ENCODE results near the gene GJB6.

DNA sequence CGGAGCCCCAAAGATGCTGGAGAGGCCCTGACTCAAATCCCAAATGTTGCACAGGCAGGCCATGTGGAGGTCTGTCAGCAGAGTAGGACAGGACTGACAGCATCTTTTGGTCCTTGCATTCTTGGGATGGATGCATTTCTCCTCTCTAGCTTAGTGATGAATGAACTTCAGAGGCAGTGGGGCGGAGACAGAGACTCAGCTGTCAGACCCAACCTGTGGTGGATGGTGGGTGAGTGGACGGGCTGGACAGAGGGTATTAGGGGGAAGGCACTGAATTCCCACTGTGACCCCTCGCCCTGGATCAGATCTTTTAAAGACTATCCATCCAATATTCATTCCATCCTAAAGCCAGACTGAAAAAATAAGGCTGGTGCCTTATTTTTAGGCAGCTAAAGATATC is 39.3 kb upstream of the GJB6 start:
- TF ChIP-seq GABPB1 (CRISPR knock-in tag; IDR thresholded peaks at IDR 0.05) (no peak), TEAD1 (CRISPR knock-in tag; IDR thresholded peaks at IDR 0.05) (no peak), PRRX2 (CRISPR knock-in tag; IDR thresholded peaks at IDR 0.05) (no peak), SP1 (CRISPR knock-in tag; conservative IDR thresholded peaks at IDR 0.05) (no peak), FOXK1 (CRISPR knock-in tag; IDR thresholded peaks at IDR 0.05) (no peak)
- TF ChIP-seq, protein P1, sequence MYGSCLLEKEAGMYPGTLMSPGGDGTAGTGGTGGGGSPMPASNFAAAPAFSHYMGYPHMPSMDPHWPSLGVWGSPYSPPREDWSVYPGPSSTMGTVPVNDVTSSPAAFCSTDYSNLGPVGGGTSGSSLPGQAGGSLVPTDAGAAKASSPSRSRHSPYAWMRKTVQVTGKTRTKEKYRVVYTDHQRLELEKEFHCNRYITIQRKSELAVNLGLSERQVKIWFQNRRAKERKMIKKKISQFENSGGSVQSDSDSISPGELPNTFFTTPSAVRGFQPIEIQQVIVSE (CRISPR knock-in tag; IDR thresholded peaks at IDR 0.05; ENCODE audit: borderline replicate concordance): no peak
- TF ChIP-seq, protein P2, sequence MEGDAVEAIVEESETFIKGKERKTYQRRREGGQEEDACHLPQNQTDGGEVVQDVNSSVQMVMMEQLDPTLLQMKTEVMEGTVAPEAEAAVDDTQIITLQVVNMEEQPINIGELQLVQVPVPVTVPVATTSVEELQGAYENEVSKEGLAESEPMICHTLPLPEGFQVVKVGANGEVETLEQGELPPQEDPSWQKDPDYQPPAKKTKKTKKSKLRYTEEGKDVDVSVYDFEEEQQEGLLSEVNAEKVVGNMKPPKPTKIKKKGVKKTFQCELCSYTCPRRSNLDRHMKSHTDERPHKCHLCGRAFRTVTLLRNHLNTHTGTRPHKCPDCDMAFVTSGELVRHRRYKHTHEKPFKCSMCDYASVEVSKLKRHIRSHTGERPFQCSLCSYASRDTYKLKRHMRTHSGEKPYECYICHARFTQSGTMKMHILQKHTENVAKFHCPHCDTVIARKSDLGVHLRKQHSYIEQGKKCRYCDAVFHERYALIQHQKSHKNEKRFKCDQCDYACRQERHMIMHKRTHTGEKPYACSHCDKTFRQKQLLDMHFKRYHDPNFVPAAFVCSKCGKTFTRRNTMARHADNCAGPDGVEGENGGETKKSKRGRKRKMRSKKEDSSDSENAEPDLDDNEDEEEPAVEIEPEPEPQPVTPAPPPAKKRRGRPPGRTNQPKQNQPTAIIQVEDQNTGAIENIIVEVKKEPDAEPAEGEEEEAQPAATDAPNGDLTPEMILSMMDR (IDR thresholded peaks at IDR 0.05): no peak
- TF ChIP-seq, protein P3, sequence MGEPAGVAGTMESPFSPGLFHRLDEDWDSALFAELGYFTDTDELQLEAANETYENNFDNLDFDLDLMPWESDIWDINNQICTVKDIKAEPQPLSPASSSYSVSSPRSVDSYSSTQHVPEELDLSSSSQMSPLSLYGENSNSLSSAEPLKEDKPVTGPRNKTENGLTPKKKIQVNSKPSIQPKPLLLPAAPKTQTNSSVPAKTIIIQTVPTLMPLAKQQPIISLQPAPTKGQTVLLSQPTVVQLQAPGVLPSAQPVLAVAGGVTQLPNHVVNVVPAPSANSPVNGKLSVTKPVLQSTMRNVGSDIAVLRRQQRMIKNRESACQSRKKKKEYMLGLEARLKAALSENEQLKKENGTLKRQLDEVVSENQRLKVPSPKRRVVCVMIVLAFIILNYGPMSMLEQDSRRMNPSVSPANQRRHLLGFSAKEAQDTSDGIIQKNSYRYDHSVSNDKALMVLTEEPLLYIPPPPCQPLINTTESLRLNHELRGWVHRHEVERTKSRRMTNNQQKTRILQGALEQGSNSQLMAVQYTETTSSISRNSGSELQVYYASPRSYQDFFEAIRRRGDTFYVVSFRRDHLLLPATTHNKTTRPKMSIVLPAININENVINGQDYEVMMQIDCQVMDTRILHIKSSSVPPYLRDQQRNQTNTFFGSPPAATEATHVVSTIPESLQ (CRISPR knock-in tag; IDR thresholded peaks at IDR 0.05): no peak
- TF ChIP-seq, protein P4, sequence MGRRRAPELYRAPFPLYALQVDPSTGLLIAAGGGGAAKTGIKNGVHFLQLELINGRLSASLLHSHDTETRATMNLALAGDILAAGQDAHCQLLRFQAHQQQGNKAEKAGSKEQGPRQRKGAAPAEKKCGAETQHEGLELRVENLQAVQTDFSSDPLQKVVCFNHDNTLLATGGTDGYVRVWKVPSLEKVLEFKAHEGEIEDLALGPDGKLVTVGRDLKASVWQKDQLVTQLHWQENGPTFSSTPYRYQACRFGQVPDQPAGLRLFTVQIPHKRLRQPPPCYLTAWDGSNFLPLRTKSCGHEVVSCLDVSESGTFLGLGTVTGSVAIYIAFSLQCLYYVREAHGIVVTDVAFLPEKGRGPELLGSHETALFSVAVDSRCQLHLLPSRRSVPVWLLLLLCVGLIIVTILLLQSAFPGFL (CRISPR knock-in tag; IDR thresholded peaks at IDR 0.05; ENCODE audit: borderline replicate concordance): no peak

All from WTC11 (cell line).